Upper lobe of left lung (tissue), 4 donors: ENCODE data around the gene KIRREL3.

Source experiments
- CTCF ChIP-seq, 6 experiments: fragments of 450-650 bp in 4 of 6; fragments of 200-600 bp in 2 of 6; sonication (generic) in 2 of 6; IDR thresholded peaks; one replicate each; pipeline ENCODE4 v1.5.1; 2016 to 2019; ENCODE audit warnings: antibody characterized with exemption in 6 of 6
- EP300 ChIP-seq, 4 donors: sonication (generic); formaldehyde crosslinking; IDR thresholded peaks; one replicate each; pipeline ENCODE4 v1.5.1; 2017; ENCODE audit warnings: antibody characterized with exemption in 4 of 4, control low read depth in 2 of 4
- POLR2A ChIP-seq, 4 donors: fragments of 450-650 bp; IDR thresholded peaks; one replicate each; pipeline ENCODE4 v1.5.1; 2016 to 2017; ENCODE audit warnings: antibody characterized with exemption in 4 of 4, mild to moderate bottlenecking in 2 of 4
- POLR2AphosphoS5 ChIP-seq, 2 donors: sonication (generic); formaldehyde crosslinking; IDR thresholded peaks; one replicate each; pipeline ENCODE4 v1.5.1; 2017; ENCODE audit warnings: antibody characterized with exemption in 2 of 2

DNA sequence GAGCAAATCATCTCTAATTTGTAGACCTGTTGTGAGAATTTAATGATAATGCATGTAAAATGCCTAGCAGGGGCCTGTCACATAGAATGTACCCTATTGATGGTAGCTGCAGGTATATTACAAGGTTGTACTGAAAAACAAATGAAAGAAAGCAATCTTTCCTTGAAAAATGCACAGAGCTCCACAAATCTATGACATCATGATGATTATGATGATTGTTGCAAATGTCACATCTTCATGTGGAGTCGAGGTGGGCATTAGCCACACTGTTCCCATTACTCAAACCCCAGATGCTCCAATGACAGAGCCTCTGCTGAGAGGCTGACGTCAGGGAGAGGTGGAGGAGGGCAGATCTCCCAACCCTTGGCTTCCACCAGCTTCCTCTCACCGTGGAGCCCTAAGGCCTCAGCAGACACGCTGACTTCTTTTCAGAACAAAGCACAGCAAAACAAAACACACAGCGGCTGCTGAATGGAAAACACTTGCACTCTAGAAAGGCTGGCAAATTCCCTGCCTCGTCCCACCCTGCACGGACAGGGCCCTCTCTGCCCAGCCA lies 298.3 kb downstream of the KIRREL3 start:
- no peak for TF ChIP-seq CTCF (IDR thresholded peaks at IDR 0.05)
- no peak for TF ChIP-seq POLR2A (IDR thresholded peaks at IDR 0.05)
- no peak for TF ChIP-seq POLR2AphosphoS5 (IDR thresholded peaks at IDR 0.05)
- no peak for TF ChIP-seq EP300 (IDR thresholded peaks at IDR 0.05)
